ENCODE data around the gene NSA2. TPM values are rescaled to one million over a fixed set of nuclear protein-coding genes. Genes with fewer than 3 reads are reported as not detected.

The NSA2 gene
- total and polyA plus RNA-seq, 9 of the 15 experiments (the other 6 are each of a cell fraction or from before 2014, with no cell fraction given): 60.2 to 246 (median 183) TPM

DNA sequence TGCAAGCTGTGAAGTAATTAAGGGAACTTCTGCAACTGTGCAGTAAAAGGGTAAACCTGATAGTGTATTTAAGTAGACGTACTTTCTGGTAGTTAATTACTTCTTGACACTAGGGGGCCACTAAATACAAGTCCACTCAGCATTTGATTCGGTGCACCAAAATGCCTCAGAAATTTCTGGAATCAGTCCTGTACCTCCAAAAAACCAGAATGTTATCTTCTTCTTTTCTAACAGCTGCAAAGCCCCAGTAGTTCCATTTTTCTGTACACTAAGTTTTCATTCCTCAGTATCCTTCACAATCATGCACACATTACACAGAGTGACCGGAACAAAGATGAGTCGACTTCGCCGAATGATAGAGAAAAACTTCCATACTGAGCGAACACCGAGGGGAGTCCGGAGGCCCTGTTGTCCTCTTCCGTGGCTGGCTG, 616 bp upstream of the NSA2 start (continued):
- TF ChIP-seq ATF6 (CRISPR knock-in tag; IDR thresholded peaks at IDR 0.05) (0 out of 2 replicates have a peak, but pooled peaks have one; percentile 24), PCBP2 (IDR thresholded peaks at IDR 0.05; ENCODE audit: low read depth, low read length, poor library complexity, severe bottlenecking) (no peak), RAD21 (CRISPR knock-in tag; conservative IDR thresholded peaks at IDR 0.05 in 1 of 2, IDR thresholded peaks at IDR 0.05 in 1 of 2) (peak; percentile 20 to 24; a peak in 1 of 4 replicates), SRF (CRISPR knock-in tag; IDR thresholded peaks at IDR 0.05) (0 out of 4 replicates have a peak, but pooled peaks of 1 of the 2 experiments have one; percentile 6), DIDO1 (tag; IDR thresholded peaks at IDR 0.05; ENCODE audit: low read depth) (no peak)
- TF ChIP-seq, protein P1, sequence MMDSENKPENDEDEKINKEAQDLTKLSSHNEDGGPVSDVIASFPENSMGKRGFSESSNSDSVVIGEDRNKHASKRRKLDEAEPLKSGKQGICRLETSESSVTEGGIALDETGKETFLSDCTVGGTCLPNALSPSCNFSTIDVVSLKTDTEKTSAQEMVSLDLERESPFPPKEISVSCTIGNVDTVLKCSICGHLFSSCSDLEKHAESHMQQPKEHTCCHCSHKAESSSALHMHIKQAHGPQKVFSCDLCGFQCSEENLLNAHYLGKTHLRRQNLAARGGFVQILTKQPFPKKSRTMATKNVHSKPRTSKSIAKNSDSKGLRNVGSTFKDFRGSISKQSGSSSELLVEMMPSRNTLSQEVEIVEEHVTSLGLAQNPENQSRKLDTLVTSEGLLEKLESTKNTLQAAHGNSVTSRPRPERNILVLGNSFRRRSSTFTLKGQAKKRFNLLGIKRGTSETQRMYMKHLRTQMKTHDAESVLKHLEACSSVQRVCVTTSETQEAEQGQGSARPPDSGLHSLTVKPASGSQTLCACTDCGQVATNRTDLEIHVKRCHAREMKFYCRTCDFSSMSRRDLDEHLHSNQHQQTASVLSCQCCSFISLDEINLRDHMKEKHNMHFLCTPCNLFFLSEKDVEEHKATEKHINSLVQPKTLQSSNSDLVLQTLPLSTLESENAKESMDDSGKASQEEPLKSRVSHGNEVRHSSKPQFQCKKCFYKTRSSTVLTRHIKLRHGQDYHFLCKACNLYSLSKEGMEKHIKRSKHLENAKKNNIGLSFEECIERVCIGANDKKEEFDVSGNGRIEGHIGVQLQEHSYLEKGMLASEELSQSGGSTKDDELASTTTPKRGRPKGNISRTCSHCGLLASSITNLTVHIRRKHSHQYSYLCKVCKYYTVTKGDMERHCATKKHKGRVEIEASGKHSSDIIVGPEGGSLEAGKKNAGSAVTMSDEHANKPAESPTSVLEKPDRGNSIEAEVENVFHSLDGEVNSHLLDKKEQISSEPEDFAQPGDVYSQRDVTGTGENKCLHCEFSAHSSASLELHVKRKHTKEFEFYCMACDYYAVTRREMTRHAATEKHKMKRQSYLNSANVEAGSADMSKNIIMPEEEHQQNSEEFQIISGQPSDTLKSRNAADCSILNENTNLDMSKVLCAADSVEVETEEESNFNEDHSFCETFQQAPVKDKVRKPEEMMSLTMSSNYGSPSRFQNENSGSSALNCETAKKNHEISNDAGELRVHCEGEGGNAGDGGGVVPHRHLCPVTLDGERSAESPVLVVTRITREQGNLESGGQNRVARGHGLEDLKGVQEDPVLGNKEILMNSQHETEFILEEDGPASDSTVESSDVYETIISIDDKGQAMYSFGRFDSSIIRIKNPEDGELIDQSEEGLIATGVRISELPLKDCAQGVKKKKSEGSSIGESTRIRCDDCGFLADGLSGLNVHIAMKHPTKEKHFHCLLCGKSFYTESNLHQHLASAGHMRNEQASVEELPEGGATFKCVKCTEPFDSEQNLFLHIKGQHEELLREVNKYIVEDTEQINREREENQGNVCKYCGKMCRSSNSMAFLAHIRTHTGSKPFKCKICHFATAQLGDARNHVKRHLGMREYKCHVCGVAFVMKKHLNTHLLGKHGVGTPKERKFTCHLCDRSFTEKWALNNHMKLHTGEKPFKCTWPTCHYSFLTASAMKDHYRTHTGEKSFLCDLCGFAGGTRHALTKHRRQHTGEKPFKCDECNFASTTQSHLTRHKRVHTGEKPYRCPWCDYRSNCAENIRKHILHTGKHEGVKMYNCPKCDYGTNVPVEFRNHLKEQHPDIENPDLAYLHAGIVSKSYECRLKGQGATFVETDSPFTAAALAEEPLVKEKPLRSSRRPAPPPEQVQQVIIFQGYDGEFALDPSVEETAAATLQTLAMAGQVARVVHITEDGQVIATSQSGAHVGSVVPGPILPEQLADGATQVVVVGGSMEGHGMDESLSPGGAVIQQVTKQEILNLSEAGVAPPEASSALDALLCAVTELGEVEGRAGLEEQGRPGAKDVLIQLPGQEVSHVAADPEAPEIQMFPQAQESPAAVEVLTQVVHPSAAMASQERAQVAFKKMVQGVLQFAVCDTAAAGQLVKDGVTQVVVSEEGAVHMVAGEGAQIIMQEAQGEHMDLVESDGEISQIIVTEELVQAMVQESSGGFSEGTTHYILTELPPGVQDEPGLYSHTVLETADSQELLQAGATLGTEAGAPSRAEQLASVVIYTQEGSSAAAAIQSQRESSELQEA (IDR thresholded peaks at IDR 0.05; ENCODE audit: low read depth): no peak
- TF ChIP-seq, protein P2, sequence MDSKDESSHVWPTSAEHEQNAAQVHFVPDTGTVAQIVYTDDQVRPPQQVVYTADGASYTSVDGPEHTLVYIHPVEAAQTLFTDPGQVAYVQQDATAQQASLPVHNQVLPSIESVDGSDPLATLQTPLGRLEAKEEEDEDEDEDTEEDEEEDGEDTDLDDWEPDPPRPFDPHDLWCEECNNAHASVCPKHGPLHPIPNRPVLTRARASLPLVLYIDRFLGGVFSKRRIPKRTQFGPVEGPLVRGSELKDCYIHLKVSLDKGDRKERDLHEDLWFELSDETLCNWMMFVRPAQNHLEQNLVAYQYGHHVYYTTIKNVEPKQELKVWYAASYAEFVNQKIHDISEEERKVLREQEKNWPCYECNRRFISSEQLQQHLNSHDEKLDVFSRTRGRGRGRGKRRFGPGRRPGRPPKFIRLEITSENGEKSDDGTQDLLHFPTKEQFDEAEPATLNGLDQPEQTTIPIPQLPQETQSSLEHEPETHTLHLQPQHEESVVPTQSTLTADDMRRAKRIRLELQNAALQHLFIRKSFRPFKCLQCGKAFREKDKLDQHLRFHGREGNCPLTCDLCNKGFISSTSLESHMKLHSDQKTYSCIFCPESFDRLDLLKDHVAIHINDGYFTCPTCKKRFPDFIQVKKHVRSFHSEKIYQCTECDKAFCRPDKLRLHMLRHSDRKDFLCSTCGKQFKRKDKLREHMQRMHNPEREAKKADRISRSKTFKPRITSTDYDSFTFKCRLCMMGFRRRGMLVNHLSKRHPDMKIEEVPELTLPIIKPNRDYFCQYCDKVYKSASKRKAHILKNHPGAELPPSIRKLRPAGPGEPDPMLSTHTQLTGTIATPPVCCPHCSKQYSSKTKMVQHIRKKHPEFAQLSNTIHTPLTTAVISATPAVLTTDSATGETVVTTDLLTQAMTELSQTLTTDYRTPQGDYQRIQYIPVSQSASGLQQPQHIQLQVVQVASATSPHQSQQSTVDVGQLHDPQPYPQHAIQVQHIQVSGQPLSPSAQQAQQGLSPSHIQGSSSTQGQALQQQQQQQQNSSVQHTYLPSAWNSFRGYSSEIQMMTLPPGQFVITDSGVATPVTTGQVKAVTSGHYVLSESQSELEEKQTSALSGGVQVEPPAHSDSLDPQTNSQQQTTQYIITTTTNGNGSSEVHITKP (IDR thresholded peaks at IDR 0.05; ENCODE audit: partially characterized antibody): no peak

Data from K562 (cell line).